ENCODE data around the gene ZNF439. TPM values are rescaled to one million over a fixed set of nuclear protein-coding genes. Genes with fewer than 3 reads are reported as not detected.
"Not testable (repeated sequence)": the region's sequence is repeated elsewhere in the genome, so short reads cannot be mapped to it uniquely, and the experiment has no call there.

The ZNF439 gene
- total and polyA plus RNA-seq, 12 donors, result 2.5 to 15.4 (median 3.9) TPM

GRCh38 chr19:11848200-11848593 lies 329 bp upstream of the ZNF439 start:
- Histone ChIP-seq H3K27ac (peak overlapping the region in 8 of 10 donors; percentile 32 to 74 (median 60)), H3K27me3 (no peaks in the 10 kb centered on the region), H3K9me3 (peaks cover 0 to 7% (median 0%) of the 10 kb centered on the region in 11 donors), H3K4me1 (peaks cover 0 to 22% (median 15%) of the 10 kb centered on the region in 9 donors), H3K4me3 (peak overlapping the region; percentile 47 to 94 (median 71)), H3K36me3 (peaks cover 0 to 6% (median 0%) of the 10 kb centered on the region in 9 donors)
- WGBS, 2 donors, result 20 to 21% methylated on average over 11 of the region's 11 CpGs
- ATAC-seq (peak in 1 of 8 donors; percentile 42), DNase-seq (peak in 1 of 2 donors; percentile 10)
- TF ChIP-seq CTCF (IDR thresholded peaks at IDR 0.05), result no peak
- intact Hi-C loops (cut with DNase I), result no loop called here

DNA sequence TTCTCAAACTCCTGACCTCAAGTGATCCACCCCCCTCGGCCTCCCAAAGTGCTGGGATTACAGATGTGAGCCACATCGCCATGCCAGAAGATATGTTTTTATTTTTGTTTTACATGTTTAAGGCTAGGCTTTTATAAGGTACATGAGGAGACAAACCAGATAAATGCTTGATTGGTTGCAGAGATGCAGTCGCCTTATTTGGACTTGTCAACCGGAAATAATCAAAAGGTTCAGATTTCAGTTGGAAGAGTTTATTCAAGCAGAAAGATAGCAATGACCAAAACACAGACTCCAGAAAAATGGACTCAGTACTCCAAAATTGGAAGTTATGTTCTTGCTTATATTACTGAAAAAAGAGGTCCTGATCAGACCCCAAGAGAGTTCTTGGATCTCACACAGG lies 1.8 kb downstream of the ZNF439 start:
- H3K27ac ChIP-seq; H3K4me3 ChIP-seq; H3K27me3 ChIP-seq; DNase-seq; ATAC-seq; intact Hi-C loops (cut with DNase I): not testable (repeated sequence)
- H3K36me3 ChIP-seq, result peaks cover 0 to 12% (median 0%) of the 10 kb centered on the region in 9 donors
- WGBS, 2 donors, result 87 to 95% methylated on average over 4 of the region's 4 CpGs
- H3K4me1 ChIP-seq, result peaks cover 0 to 22% (median 15%) of the 10 kb centered on the region in 9 donors
- H3K9me3 ChIP-seq, result peaks cover 0 to 16% (median 0%) of the 10 kb centered on the region in 11 donors

- Histone ChIP-seq H3K9me3 (peaks cover 0 to 35% (median 0%) of the 10 kb centered on the region in 11 donors), H3K27ac (no peak overlapping the region), H3K36me3 (peaks cover 0 to 20% (median 0%) of the 10 kb centered on the region in 9 donors), H3K4me1 (peaks cover 0 to 18% (median 10%) of the 10 kb centered on the region in 9 donors), H3K4me3 (no peak overlapping the region), H3K27me3 (no peaks in the 10 kb centered on the region)
- WGBS, 2 donors, result 80 to 98% methylated on average over 3 of the region's 3 CpGs
- no peak for TF ChIP-seq CTCF (IDR thresholded peaks at IDR 0.05)
- ATAC-seq (no peak), DNase-seq (no peak)
- intact Hi-C loops (cut with DNase I), result no loop called here
These were observed 4.8 kb downstream of the ZNF439 start for GRCh38 chr19:11853358-11853757.

DNA sequence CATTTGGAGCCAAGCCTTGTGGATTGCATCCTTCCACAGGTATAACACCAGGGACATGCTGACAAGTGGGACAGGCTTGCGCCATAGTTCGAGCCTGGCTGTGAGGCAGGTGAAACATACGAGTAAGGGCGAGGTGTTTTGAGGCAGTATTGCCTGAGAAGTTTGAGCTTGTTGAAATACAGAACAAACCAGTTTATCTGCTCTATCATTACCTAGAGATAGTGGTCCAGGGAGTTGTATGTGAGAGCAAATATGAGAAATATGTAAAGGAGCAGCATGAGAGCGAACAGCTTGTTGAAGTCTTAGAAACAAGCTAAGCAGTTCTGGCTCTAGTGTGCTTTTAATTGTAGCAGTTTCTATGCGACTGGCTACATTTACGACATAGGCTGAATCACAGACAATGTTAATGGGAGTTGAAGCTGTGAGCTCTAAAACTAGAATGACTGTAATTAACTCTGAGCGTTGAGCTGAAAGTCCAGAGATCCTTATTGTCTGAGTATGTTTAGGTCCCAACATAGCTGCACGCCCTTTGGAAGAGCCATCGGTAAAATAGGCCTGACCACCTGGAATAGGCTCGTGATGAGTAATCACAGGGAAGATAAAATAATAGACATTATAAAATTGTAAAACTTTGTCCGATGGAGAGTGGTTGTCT lies 8.2 kb downstream of the ZNF439 start:
- no peaks in the 10 kb centered on the region for H3K27me3 ChIP-seq
- no peaks in the 10 kb centered on the region for H3K4me1 ChIP-seq
- H3K27ac ChIP-seq, result no peak overlapping the region
- ATAC-seq, result no peak
- H3K36me3 ChIP-seq, result peaks cover 0 to 33% (median 0%) of the 10 kb centered on the region in 9 donors
- intact Hi-C loops (cut with DNase I), result no loop called here
- WGBS, 2 donors, result 91 to 93% methylated on average over 12 of the region's 12 CpGs
- TF ChIP-seq CTCF (IDR thresholded peaks at IDR 0.05), result no peak
- DNase-seq, result no peak
- H3K4me3 ChIP-seq, result no peak overlapping the region
- H3K9me3 ChIP-seq, result peaks cover 0 to 69% (median 0%) of the 10 kb centered on the region in 11 donors

DNA sequence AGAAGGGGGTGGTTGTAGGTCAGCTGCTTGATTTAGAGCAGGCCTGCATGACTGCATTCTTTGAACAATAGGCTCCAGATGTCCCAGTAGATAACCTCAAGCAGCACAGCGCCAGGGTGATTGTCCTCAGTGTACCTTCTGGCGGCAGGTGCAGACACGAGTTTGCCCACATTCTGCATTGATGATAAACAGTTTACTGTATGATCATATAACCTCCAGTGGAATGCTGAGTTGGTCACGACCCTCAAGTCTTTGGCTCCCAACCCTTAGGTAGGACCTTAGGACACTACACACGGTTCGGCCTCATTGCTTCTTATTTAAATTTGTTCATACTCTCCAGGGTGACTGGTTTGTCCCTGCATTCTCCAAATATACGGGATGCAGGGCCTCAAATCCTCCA lies 12.2 kb downstream of the ZNF439 start:
- no peak overlapping the region for H3K27ac ChIP-seq
- ATAC-seq (no peak), DNase-seq (no peak)
- intact Hi-C loops (cut with DNase I), result no loop called here
- peaks cover 0 to 88% (median 4%) of the 10 kb centered on the region in 11 donors for H3K9me3 ChIP-seq
- no peak overlapping the region for H3K4me3 ChIP-seq
- H3K36me3 ChIP-seq, result peaks cover 0 to 44% (median 0%) of the 10 kb centered on the region in 9 donors
- H3K4me1 ChIP-seq, result no peaks in the 10 kb centered on the region
- TF ChIP-seq CTCF (IDR thresholded peaks at IDR 0.05), result no peak
- 96 to 98% methylated on average over 7 of the region's 7 CpGs for WGBS, 2 donors
- no peaks in the 10 kb centered on the region for H3K27me3 ChIP-seq
